WERI-Rb-1 (cell line): ENCODE results near the gene SIGLEC1.

Source experiments
- DNase-seq: peaks from one replicate; pipeline ENCODE4 v3.0.0-alpha.2; 2020
- H3K27ac ChIP-seq: fragments of 250-450 bp; sonication (Bioruptor Pico); 2 replicates; pipeline ENCODE4 v1.5.1; 2020; ENCODE audit warnings: mild to moderate bottlenecking, moderate library complexity
- H3K27me3 ChIP-seq: fragments of 250-450 bp; sonication (Bioruptor Pico); 2 replicates; pipeline ENCODE4 v1.5.1; 2021; ENCODE audit warnings: mild to moderate bottlenecking, low read depth, moderate library complexity; ENCODE audit not compliant: insufficient read depth, severe bottlenecking
- H3K36me3 ChIP-seq: fragments of 250-450 bp; sonication (Bioruptor Pico); 2 replicates; pipeline ENCODE4 v1.5.1; 2020; ENCODE audit warnings: mild to moderate bottlenecking, moderate library complexity
- H3K4me3 ChIP-seq: 2 replicates; pipeline ENCODE4 v1.5.1; 2011; ENCODE audit warnings: low read depth, mild to moderate bottlenecking, control low read depth, low read length
- H3K9me3 ChIP-seq: fragments of 250-450 bp; sonication (Bioruptor Pico); 2 replicates; pipeline ENCODE4 v1.5.1; 2021; ENCODE audit warnings: mild to moderate bottlenecking, moderate library complexity; ENCODE audit not compliant: severe bottlenecking
- CTCF ChIP-seq: IDR thresholded peaks from 2 replicates; pipeline ENCODE4 v1.5.1; 2011; ENCODE audit warnings: low read depth, mild to moderate bottlenecking, control low read depth, inconsistent platforms, low read length

Gene SIGLEC1

GRCh38 chr20:3680701-3681351, 31.6 kb downstream of the SIGLEC1 start:
- H3K27me3 ChIP-seq: peaks cover 10% of the 10 kb centered on the region
- H3K4me3 ChIP-seq: no peak overlapping the region
- DNase-seq: no peak

GRCh38 chr20:3679749-3680700, 32.4 kb downstream of the SIGLEC1 start:
- H3K36me3 ChIP-seq: no peaks in the 10 kb centered on the region

More at GRCh38 chr20:3680701-3681351, 31.6 kb downstream of the SIGLEC1 start:
- Histone ChIP-seq H3K36me3 (no peaks in the 10 kb centered on the region), H3K9me3 (no peaks in the 10 kb centered on the region), H3K27ac (no peak overlapping the region)
- TF ChIP-seq CTCF: no peak

GRCh38 chr20:3678856-3679720, 33.3 kb downstream of the SIGLEC1 start:
- no peaks in the 10 kb centered on the region for H3K9me3 ChIP-seq
- no peak for TF ChIP-seq CTCF

More at GRCh38 chr20:3679749-3680700, 32.4 kb downstream of the SIGLEC1 start:
- TF ChIP-seq CTCF: no peak
- DNase-seq: no peak
- H3K27ac ChIP-seq: no peak overlapping the region
- peaks cover 18% of the 10 kb centered on the region for H3K27me3 ChIP-seq
- no peaks in the 10 kb centered on the region for H3K9me3 ChIP-seq
- no peak overlapping the region for H3K4me3 ChIP-seq

GRCh38 chr20:3678198-3678597, 34.2 kb downstream of the SIGLEC1 start:
- H3K27me3 ChIP-seq: peaks cover 31% of the 10 kb centered on the region
- no peak overlapping the region for H3K27ac ChIP-seq
- H3K4me3 ChIP-seq: no peak overlapping the region
- DNase-seq: no peak
- no peak for TF ChIP-seq CTCF
- no peaks in the 10 kb centered on the region for H3K36me3 ChIP-seq
- H3K9me3 ChIP-seq: no peaks in the 10 kb centered on the region

More at GRCh38 chr20:3678856-3679720, 33.3 kb downstream of the SIGLEC1 start:
- H3K27me3 ChIP-seq: peaks cover 27% of the 10 kb centered on the region
- DNase-seq: no peak
- H3K4me3 ChIP-seq: no peak overlapping the region
- H3K27ac ChIP-seq: no peak overlapping the region
- no peaks in the 10 kb centered on the region for H3K36me3 ChIP-seq

- TF ChIP-seq CTCF: no peak
- no peaks in the 10 kb centered on the region for H3K9me3 ChIP-seq
- H3K27me3 ChIP-seq: peaks cover 36% of the 10 kb centered on the region
- no peak for DNase-seq
- H3K27ac ChIP-seq: no peak overlapping the region
- H3K4me3 ChIP-seq: no peak overlapping the region
- no peaks in the 10 kb centered on the region for H3K36me3 ChIP-seq
Measured at GRCh38 chr20:3677733-3678132, 34.7 kb downstream of the SIGLEC1 start.
